Right ventricle myocardium superior (tissue), 1 donor: ENCODE results near the gene ADCY9. TPM values are rescaled to one million over a fixed set of nuclear protein-coding genes. Genes with fewer than 3 reads are reported as not detected.
"Not testable (repeated sequence)": the region's sequence is repeated elsewhere in the genome, so short reads cannot be mapped to it uniquely, and the experiment has no call there.

Source experiments
- ATAC-seq: fragments of 200-7000 bp; cut with Tn5 transposase; one replicate; pipeline ENCODE4 v1.9.1; 2020; ENCODE audit warnings: mild to moderate bottlenecking; ENCODE audit not compliant: poor library complexity
- DNase-seq: peaks from one replicate; pipeline ENCODE4 v3.0.0-alpha.2; 2020
- intact Hi-C: fragments of 100-400 bp; cut with DNase I; formaldehyde crosslinking; loops from one replicate; pipeline ENCODE4 v1.11.2; 2022
- total RNA-seq: library from RNA; stranded (reverse); fragmentation: NEBNext Ultra II Directional; extraction: Animal tissue kit (Norgen Biotek cat#: 25700); gene quantifications from one replicate; pipeline ENCODE4 v1.2.1, GENCODE V29; 2021
- donor health status: DM: no; HTN: yes; CAD: no; lungs with severe emphysema.

Gene ADCY9
- total RNA-seq, 1 donor from 2014 or later = 44.8 TPM

DNA sequence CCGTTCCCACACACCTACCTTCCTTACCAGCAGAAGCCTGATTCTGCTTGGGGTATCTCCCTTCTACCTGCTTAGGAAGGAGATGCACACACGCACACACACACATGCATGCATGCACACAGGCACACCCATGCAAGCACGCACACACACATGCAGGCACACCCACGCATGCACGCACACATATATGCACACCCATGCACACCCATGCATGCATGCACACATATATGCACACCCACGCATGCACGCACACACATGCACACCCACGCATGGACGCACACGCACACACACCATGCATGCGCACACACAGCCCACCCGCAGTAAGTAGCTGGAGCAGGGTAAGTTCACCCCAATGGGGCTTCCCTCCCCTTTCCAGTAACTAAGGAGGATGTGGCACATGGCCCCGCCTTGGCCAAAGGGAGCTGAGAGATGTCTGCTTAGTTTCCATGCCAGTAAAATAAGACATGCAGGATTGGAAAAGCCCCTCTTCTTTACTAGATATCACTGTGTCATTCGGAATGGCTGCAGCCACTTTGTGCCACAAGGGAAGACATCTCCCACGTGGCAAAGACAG is 33.7 kb downstream of the ADCY9 start:
- intact Hi-C loops = no loop called here
- ATAC-seq = no peak
- no peak for DNase-seq

DNA sequence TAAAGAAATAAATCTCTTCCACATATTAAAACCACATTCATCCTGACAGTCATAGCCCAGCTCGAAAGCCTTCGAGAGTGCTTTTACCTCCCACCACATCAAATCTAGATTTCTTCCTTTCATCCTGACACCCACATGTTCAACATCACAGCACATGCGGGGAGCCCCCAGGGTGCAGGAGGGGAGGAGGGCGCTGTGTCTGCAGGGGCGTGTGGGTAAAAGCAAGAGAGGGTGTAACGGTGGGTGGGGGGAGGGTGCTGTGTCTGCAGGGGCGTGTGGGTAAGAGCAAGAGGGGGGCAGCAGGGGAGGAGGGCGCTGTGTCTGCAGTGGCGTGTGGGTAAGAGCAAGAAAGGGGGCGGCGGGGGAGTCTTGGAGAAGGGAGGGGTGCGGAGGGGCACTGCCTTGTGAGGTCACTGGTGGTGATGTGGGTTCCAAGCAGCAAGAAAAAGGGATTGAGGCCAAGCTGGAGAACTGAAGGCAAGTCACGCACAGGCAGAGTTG is 34.7 kb downstream of the ADCY9 start:
- DNase-seq = no peak
- intact Hi-C loops = no loop called here
- ATAC-seq = no peak

DNA sequence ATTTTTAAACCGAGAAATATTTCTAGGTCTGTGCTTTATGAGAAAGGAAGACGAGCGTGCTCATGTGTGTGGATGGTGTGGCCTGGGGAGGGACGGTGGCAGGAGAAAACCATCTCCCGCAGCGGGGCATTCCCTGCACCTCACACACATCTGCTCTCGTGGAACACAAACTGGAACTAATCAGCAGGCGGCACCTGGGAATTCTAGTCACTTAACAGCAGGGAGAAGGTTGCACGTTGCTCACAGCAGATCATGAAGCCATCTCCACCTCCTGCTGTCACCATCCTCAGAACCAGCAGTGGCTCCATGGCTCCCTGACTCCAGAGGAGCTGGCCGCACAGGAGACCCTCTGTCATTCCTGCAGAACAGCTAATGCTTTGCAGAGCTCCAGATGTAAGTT is 35.2 kb downstream of the ADCY9 start:
- ATAC-seq (no peak), DNase-seq (no peak)
- intact Hi-C loops = no loop called here

- no peak for DNase-seq
- intact Hi-C loops = no loop called here
- no peak for ATAC-seq
Observed at GRCh38 chr16:4077174-4077649, 39.0 kb downstream of the ADCY9 start.

GRCh38 chr16:4075534-4075933 is 40.7 kb downstream of the ADCY9 start:
- intact Hi-C loops = no loop called here
- ATAC-seq (no peak), DNase-seq (no peak)

GRCh38 chr16:4073150-4073549 is 43.1 kb downstream of the ADCY9 start:
- ATAC-seq, DNase-seq, intact Hi-C loops: not testable (repeated sequence)

DNA sequence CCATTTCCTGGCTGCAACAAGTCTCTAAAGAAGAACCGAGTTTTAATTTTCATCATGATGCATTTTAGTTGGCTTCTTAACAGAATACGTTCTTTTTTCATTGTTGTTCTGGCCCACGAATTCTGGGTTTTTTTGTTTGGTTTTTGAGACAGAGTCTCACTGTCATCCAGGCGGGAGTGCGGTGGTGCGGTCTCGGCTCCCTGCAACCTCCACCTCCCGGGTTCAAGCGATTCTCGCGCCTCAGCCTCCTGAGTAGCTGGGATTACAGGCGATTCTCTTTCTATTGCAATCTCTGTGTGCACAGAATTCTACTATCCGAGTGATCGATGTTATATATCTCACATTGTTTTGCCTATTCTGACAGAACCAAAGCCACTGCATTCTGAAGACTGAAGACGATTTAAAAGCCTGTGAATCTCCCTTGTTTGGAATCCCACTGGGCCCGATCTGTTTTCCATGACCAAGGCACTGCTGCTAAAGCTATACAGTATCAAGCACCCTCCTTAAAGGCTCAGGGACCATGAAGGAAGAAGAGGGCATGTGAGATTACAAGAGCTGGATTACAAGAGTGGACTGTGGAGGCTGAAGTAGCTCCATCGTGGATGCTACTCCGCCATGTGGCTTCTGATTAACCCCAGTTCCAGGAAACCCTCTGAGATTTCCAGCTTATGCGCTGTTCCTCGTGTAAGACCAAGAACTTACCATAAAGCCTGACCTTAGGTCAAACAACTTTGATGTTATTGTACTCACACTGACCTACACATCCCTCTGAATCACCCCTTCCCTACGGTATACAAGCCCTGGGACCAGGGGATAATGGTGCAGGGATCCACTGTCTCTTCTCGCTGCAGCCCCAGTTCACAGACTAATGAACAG is 44.3 kb downstream of the ADCY9 start:
- ATAC-seq = no peak
- DNase-seq = no peak
- intact Hi-C loops = no loop called here

DNA sequence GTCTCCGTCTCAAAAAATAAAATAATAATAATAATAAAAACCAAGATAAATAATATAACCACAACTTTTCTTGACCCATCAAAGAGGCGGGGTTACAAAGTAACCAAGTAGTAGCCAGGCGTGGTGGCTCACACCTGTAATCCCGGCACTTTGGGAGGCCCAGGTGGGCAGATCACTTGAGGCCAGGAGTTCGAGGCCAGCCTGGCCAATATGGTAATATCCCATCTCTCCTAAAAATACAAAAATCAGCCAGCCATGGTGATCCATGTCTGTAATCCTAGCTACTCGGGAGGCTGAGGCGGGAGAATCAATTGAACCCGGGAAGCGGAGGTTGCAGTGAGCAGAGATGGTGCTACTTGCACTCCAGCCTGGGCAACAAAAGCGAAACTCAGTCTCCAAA is 45.3 kb downstream of the ADCY9 start:
- DNase-seq = no peak
- intact Hi-C loops = no loop called here
- ATAC-seq = no peak

GRCh38 chr16:4067262-4068001 is 48.8 kb downstream of the ADCY9 start:
- DNase-seq (no peak), ATAC-seq (peak; percentile 69)
- intact Hi-C loops = no loop called here

DNA sequence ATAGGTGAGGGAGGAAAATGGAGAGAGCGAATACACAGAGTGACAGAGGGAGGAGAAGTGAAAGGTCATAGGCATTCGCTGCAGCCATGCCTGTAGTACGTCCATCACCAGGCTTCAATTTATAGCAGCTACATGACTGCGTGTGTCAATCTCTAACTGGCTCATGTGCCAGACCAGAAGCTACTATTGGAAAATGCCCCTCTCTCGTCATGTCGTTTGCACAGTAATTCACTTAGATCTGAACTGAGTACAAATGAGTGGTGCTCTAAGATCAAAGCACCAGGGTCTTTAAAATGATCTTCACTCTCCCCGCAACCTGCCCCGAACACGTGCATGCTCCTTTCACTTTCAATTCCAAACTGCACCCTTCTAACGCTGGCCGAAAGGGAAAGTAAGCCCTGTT is 51.3 kb downstream of the ADCY9 start:
- ATAC-seq (peak; percentile 66), DNase-seq (no peak)
- intact Hi-C loops = no loop called here

- no peak for DNase-seq
- intact Hi-C loops = no loop called here
- no peak for ATAC-seq
Observed at GRCh38 chr16:4062212-4062802, 53.9 kb downstream of the ADCY9 start.

DNA sequence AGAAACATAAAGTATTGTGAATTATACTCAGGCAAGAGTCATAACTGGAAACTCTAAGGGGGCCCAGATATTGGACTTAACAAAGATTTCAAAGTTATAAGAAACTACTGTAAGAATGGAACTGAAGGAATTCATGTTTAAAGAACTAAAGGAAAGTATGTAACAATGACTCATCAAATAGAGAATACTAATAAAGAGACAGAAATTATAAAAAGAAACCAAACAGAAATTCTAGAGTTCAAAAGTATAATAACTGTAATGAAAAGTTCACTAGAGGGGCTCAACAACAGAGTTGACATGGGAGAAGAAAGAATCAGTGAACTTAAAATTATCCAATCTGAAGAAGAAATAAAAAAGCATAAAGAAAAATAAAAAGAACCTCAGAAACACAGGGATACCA is 55.4 kb downstream of the ADCY9 start:
- intact Hi-C loops = no loop called here
- DNase-seq = no peak
- no peak for ATAC-seq

- intact Hi-C loops = no loop called here
- ATAC-seq = no peak
- DNase-seq = no peak
Observed at GRCh38 chr16:4060009-4060408, 56.2 kb downstream of the ADCY9 start.

DNA sequence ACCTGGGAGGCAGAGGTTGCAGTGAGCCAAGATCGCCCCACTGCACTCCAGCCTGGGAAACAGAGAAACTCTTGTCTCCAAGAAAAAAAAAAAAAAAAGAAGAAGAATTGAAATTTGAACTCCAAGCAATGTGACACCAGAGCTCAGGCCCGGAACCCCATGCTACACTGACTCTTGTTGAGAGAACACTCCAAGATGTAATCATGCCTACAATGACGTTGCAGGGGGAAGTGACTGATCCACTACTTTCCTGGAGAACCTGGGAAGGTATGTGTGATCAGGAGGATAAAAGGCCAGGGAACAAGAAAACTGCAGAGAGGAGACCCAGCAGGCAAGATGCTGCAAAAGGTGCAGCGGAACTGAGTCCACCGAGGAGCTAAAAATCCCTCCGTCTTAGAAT is 57.9 kb downstream of the ADCY9 start:
- intact Hi-C loops = no loop called here
- DNase-seq (no peak), ATAC-seq (no peak)

DNA sequence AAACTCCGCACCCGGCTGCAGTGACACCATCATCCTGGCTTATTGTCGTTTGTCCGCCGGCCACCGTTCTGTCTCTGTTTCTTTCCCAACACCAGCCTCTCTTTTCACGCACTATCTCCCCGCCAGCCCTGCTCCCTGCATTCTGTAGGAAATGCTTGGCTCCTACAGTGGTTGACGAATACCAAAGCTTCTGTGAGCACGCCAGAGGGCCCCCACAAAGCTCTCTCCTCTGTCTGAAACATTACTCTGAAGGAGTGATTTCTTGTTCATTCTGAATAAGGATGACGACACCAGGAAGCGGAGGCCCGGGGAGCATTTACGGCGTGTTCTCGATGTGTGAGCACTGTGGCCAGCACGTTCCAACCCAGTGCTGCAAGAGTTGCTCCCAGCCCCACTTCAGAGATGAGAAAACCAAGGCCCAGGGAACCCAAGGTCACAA is 58.8 kb downstream of the ADCY9 start:
- no peak for DNase-seq
- no peak for ATAC-seq
- intact Hi-C loops = no loop called here

- DNase-seq = no peak
- no peak for ATAC-seq
- intact Hi-C loops = no loop called here
Observed at GRCh38 chr16:4056161-4057105, 59.8 kb downstream of the ADCY9 start.

GRCh38 chr16:4055748-4056147 is 60.5 kb downstream of the ADCY9 start:
- DNase-seq (no peak), ATAC-seq (no peak)
- intact Hi-C loops = no loop called here

DNA sequence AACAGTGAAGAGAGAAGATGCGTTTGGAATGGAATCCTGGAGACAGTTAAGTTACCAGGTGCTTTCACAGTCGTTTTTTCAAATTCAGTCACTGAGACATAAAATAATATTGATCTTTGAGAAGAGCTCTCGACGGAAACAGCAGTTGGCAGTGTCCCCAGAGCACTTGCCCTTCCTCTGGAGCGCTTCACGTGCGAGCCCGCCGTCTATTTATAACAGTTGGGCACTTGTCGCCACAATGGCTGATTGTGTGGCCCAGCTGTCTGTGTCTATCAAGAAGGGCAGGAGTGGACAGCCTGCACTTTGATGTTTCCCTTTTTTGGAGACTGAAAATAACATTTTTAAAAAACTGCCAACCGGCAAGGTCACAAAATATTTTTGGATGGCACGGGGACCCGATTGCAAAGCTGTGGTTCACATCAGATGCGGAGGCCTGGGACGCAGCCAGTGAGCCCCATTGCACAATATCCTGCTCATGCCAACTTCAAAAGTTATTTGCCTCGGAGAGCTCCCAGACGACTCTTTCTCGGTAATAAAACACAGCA is 62.9 kb downstream of the ADCY9 start:
- intact Hi-C loops = no loop called here
- peak; percentile 84 for DNase-seq
- peak; percentile 91 for ATAC-seq
